CD4-positive, alpha-beta T cell (primary cell): ENCODE data around the gene SLC16A9. TPM values are rescaled to one million over a fixed set of nuclear protein-coding genes. Genes with fewer than 3 reads are reported as not detected.

Experiments
- ATAC-seq: fragments of 200-7000 bp; cut with Tn5 transposase; one replicate; pipeline ENCODE4 v1.10.0; 2022; ENCODE audit warnings: mild to moderate bottlenecking; ENCODE audit not compliant: poor library complexity
- CTCF ChIA-PET: fragments of 350-600 bp; sonication (Branson Sonifier 250); formaldehyde crosslinking; loops from one replicate; lab custom pipeline; 2021; ENCODE audit warnings: antibody characterized with exemption, inconsistent platforms; lab: Charles Lee
- POLR2A ChIA-PET: fragments of 350-600 bp; sonication (Branson Sonifier 250); formaldehyde crosslinking; loops from one replicate; lab custom pipeline; 2021; ENCODE audit warnings: antibody characterized with exemption, inconsistent platforms; lab: Charles Lee
- DNase-seq, 14 experiments: peaks; one replicate each; pipeline ENCODE4 v3.0.0-alpha.2; 2013 to 2020; ENCODE audit warnings: mixed read lengths in 2 of 14
- H3K27ac ChIP-seq, 2 donors: one replicate each; pipeline versions ENCODE4 v1.5.1 to v1.7.0; 2013; ENCODE audit warnings: low read length in 2 of 2, low read depth in 1 of 2, mild to moderate bottlenecking in 1 of 2
- H3K27me3 ChIP-seq, 2 experiments: 1 replicate in 1 of 2; 2 replicates in 1 of 2; pipeline versions ENCODE4 v1.6.1 to v1.7.0; 2013; ENCODE audit warnings: low read length in 2 of 2, control low read depth in 1 of 2, mild to moderate bottlenecking in 1 of 2, moderate library complexity in 1 of 2; ENCODE audit not compliant: insufficient read depth in 2 of 2, control insufficient read depth in 1 of 2
- H3K36me3 ChIP-seq: one replicate; pipeline ENCODE4 v1.6.1; 2013; ENCODE audit warnings: low read length, control low read depth; ENCODE audit not compliant: insufficient read depth
- H3K4me1 ChIP-seq: one replicate; pipeline ENCODE4 v1.6.1; 2013; ENCODE audit warnings: low read length, control low read depth; ENCODE audit not compliant: insufficient read depth
- H3K4me3 ChIP-seq: one replicate; pipeline ENCODE4 v1.5.1; 2013; ENCODE audit warnings: mild to moderate bottlenecking, low read length, moderate library complexity
- H3K9me3 ChIP-seq, 2 experiments: 1 replicate in 1 of 2; 2 replicates in 1 of 2; pipeline versions ENCODE4 v1.6.1 to v1.7.0; 2013; ENCODE audit warnings: low read length in 2 of 2, mild to moderate bottlenecking in 2 of 2, control low read depth in 1 of 2, moderate library complexity in 1 of 2; ENCODE audit not compliant: control insufficient read depth in 1 of 2, insufficient read depth in 1 of 2
- H3K27ac Mint-ChIP-seq: one replicate; pipeline ENCODE4 v1.8.0; 2020; ENCODE audit warnings: mixed read lengths
- H3K27me3 Mint-ChIP-seq: one replicate; pipeline ENCODE4 v1.8.0; 2021; ENCODE audit warnings: mixed read lengths
- H3K36me3 Mint-ChIP-seq: one replicate; pipeline ENCODE4 v1.8.0; 2021; ENCODE audit warnings: low read depth, mixed read lengths
- H3K4me1 Mint-ChIP-seq: one replicate; pipeline ENCODE4 v1.8.0; 2021; ENCODE audit warnings: low read depth, mixed read lengths
- H3K4me3 Mint-ChIP-seq: one replicate; pipeline ENCODE4 v1.8.0; 2020; ENCODE audit warnings: mild to moderate bottlenecking, mixed read lengths
- H3K9me3 Mint-ChIP-seq: one replicate; pipeline ENCODE4 v1.8.0; 2020; ENCODE audit warnings: mixed read lengths
- CTCF ChIP-seq: fragments of 200-600 bp; IDR thresholded peaks from one replicate; pipeline ENCODE4 v1.8.0; 2022; ENCODE audit warnings: antibody characterized with exemption, mild to moderate bottlenecking
- intact Hi-C, 2 experiments: fragments of 100-400 bp; cut with DNase I in 1 of 2; cut with micrococcal nuclease in 1 of 2; formaldehyde crosslinking; loops; one replicate each; pipeline versions ENCODE4 v1.15.1 to v1.9.0; 2023 to 2025; cut with DNase I, micrococcal nuclease
- total RNA-seq, 174 experiments: library from RNA in 2 of 174; stranded (reverse) in 2 of 174; gene quantifications; one replicate each; pipeline ENCODE4 v1.2.3 and lab custom pipeline; 2021 to 2026

Gene SLC16A9
- total RNA-seq, 2 experiments from 2014 or later = not detected

DNA sequence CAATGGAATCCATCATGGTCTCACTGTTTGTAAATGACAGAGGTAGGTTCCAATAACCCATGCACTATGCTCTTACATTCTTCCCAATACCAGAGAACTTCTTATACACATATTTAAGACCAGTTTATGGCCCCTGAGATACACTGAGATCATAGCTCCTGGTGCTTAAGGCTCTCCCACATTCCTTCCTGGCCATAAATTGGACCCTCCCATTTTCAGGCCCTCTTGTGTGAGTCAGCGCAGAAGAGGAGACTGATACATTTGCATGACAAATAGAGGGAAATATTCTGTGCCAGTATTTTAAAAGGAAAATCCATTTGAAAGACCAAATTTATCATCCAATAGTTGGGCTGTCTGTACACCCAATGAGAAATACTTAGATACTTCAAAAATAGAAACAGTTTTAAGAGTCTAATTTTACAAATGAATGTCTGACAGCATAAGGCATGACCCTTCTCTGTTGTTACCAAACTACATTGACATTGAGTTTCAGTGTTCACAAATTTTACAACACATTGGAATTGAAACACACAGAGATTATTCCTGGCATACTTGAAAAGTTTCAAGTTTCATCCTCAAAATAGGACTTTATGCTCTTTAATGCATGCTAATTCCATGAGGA lies 35.3 kb downstream of the SLC16A9 start:
- Mint-ChIP-seq H3K4me3 (no peak overlapping the region), H3K27ac (no peak overlapping the region), H3K9me3 (no peaks in the 10 kb centered on the region), H3K27me3 (no peaks in the 10 kb centered on the region), H3K36me3 (no peaks in the 10 kb centered on the region), H3K4me1 (no peaks in the 10 kb centered on the region)
- Histone ChIP-seq H3K27ac (no peak overlapping the region), H3K4me3 (no peak overlapping the region), H3K4me1 (no peaks in the 10 kb centered on the region), H3K9me3 (no peaks in the 10 kb centered on the region), H3K27me3 (no peaks in the 10 kb centered on the region), H3K36me3 (no peaks in the 10 kb centered on the region)
- ChIA-PET POLR2A (no interaction called here), CTCF (no interaction called here)
- ATAC-seq (no peak), DNase-seq (no peak)
- no peak for TF ChIP-seq CTCF
- intact Hi-C loops = no loop called here

GRCh38 chr10:59672150-59672875 lies 37.3 kb downstream of the SLC16A9 start:
- Mint-ChIP-seq H3K4me3 (no peak overlapping the region), H3K27ac (no peak overlapping the region), H3K36me3 (no peaks in the 10 kb centered on the region), H3K27me3 (no peaks in the 10 kb centered on the region), H3K9me3 (no peaks in the 10 kb centered on the region), H3K4me1 (no peaks in the 10 kb centered on the region)
- DNase-seq = no peak
- intact Hi-C loops = no loop called here
- H3K27me3 ChIP-seq = no peaks in the 10 kb centered on the region
- CTCF ChIA-PET = no interaction called here
- H3K9me3 ChIP-seq = no peaks in the 10 kb centered on the region
- POLR2A ChIA-PET = no interaction called here
- no peaks in the 10 kb centered on the region for H3K4me1 ChIP-seq
- no peak overlapping the region for H3K4me3 ChIP-seq
- no peak overlapping the region for H3K27ac ChIP-seq
- no peak for ATAC-seq
- no peak for TF ChIP-seq CTCF
- no peaks in the 10 kb centered on the region for H3K36me3 ChIP-seq

DNA sequence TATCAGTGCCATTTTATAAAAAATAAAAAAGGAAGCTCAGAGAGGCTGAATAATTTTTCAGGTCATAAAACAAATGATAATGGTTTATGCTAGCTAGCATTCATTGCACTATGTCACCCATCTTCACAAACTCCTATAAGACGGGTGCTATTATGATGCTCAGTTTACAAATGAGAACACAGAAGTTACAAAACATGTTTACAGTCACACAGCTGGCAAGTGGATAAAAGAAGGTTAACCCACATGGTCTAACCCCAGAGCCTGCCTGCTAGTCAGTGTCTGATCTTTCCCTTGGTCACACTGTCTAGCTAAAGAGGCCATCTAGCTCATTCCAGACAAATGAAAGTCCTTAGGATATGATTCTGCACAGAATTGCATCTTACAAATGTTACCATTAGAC lies 39.4 kb downstream of the SLC16A9 start:
- H3K9me3 ChIP-seq = peaks cover 0 to 4% of the 10 kb centered on the region in 2 experiments
- H3K36me3 ChIP-seq = no peaks in the 10 kb centered on the region
- H3K27ac ChIP-seq = no peak overlapping the region
- H3K4me3 ChIP-seq = no peak overlapping the region
- H3K27ac Mint-ChIP-seq = no peak overlapping the region
- H3K4me3 Mint-ChIP-seq = no peak overlapping the region
- no peaks in the 10 kb centered on the region for H3K4me1 ChIP-seq
- no peaks in the 10 kb centered on the region for H3K9me3 Mint-ChIP-seq
- intact Hi-C loops = no loop called here
- POLR2A ChIA-PET = no interaction called here
- no peaks in the 10 kb centered on the region for H3K4me1 Mint-ChIP-seq
- no peaks in the 10 kb centered on the region for H3K36me3 Mint-ChIP-seq
- ATAC-seq = no peak
- CTCF ChIA-PET = no interaction called here
- H3K27me3 Mint-ChIP-seq = no peaks in the 10 kb centered on the region
- no peak for TF ChIP-seq CTCF
- no peaks in the 10 kb centered on the region for H3K27me3 ChIP-seq
- DNase-seq = no peak
